NCI-H510A treated with DMSO at 0.1 percent for 48 hours (cell line): ENCODE data around the gene KRTAP4-7.
"Not testable (repeated sequence)": the region's sequence is repeated elsewhere in the genome, so short reads cannot be mapped to it uniquely, and the experiment has no call there.

Experiments
- DNase-seq: peaks from one replicate; lab custom pipeline; 2025; lab: John Stamatoyannopoulos, UW

Gene KRTAP4-7

GRCh38 chr17:41108728-41109386 lies 24.9 kb downstream of the KRTAP4-7 start:
- not testable (repeated sequence) for DNase-seq

DNA sequence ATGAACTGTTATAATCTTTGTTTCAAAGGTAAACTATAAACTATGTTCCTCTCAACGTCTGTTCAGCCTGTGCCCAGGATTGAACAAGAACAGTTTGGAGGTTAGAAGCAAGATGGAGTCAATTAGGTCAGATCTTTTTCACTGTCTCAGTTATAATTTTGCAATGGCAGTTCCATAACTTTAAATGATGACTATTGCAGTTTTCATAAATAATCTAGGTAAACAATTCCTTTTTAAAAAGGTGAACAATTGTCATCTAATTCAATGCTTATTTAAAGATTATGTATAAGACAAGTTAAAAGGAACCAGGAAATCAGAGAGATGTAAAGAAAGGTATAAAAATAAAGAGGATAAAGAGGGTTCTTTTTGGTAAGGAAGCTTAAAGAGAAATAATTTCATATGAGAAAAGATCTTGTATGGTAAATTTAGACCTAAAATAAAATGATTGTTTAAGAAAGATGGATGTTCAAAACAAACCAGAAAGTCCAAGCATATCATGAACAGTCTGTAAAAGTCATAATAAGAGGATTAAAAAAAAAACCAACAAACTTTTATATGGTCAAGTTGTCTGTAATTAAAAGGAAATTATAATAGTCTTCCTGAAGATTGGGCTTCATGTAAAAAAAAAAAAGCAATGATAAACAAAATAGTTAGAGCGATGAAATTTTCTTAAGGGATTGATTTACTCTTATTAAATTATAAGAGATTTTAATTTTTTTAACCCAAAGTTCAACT lies 27.4 kb downstream of the KRTAP4-7 start:
- no peak for DNase-seq

- DNase-seq: no peak
Measured at GRCh38 chr17:41116297-41116696, 32.3 kb downstream of the KRTAP4-7 start.

DNA sequence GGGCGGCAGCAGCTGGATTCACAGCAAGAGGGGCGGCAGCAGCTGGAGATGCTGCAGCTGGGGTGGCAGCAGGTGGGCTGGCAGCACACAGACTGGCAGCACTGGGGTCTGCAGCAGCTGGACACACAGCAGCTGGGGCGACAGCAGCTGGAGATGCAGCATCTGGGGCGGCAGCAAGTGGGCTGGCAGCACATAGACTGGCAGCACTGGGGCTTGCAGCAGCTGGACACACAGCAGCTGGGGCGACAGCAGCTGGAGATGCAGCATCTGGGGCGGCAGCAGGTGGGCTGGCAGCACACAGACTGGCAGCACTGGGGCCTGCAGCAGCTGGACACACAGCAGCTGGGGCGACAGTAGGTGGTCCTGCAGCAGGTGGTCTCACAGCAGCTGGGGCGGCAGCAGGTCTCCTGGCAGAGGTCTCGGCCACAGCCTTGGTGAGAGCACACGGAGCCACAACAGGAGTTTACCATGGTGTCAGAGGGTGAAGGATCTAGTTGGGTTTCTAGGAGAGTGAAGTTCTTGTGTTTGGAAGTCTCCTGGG lies 34.0 kb downstream of the KRTAP4-7 start, which contains the start of gene KRTAP4-11:
Gene KRTAP4-11 (minus strand): TSS at position 528 of the 541 bp plus-strand sequence. CDS start 58 bp downstream, at position 470.
- not testable (repeated sequence) for DNase-seq

- DNase-seq: no peak
Measured at GRCh38 chr17:41118721-41119120, 34.8 kb downstream of the KRTAP4-7 start.

GRCh38 chr17:41119696-41120690 lies 36.0 kb downstream of the KRTAP4-7 start:
- DNase-seq: not testable (repeated sequence)

DNA sequence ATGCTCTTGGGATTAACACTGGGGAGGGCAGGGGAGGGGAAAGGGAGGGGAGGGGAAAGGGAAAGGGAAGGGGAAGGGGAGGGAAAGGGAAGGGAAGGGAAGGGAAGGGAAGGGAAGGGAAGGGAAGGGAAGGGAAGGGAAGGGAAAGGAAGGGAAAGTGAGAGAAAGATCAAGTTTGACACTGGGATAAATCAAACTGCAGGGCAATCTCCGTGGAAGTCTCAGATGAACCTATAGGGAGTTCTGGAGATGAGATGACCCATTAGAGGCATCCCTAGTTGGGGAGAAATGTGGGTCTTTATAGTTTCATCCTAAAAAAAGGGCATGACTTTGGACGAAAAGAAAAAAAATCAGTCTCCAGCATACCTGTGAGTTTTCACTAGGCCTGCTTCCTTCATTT lies 37.8 kb downstream of the KRTAP4-7 start:
- no peak for DNase-seq

DNA sequence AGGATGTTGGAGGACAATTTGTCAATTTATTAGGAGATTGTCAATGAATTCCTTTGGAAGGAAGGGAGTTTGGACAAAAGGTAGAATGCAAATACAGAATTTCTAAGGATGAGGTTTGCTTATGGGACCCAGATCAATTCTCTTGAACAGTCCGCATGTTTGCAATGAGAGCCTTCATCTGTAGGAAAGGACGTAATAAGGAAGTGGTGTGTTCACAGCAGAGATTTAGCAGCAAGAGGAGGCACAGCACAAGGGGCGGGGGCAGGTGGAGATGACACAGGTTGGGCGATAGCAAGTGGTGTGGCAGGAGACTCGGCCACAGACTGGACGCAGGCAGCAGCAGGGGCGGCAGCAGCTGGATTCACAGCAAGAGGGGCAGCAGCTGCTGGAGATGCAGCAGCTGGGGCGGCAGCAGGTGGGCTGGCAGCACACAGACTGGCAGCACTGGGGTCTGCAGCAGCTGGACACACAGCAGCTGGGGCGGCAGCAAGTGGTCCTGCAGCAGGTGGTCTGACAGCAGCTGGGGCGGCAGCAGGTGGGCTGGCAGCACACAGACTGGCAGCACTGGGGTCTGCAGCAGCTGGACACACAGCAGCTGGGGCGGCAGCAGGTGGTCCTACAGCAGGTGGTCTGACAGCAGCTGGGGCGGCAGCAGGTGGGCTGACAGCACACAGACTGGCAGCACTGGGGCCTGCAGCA lies 39.5 kb downstream of the KRTAP4-7 start:
- not testable (repeated sequence) for DNase-seq

DNA sequence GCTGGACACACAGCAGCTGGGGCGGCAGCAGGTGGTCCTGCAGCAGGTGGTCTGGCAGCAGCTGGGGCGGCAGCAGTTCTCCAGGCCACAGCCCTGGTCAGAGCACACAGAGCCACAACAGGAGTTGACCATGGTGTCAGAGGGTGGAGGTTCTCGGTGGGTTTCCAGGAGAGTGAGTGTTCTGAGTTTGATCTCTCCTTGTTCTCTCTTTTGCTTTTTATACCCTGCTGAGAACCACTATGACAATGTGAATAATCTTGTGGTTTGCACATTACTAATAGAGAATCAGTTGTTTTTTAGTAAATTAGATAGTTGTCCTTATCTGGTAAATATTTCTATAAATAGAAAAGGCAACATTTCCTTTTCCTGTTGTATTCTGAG lies 40.0 kb downstream of the KRTAP4-7 start, which contains the start of gene KRTAP4-12:
Gene KRTAP4-12 (minus strand): TSS at position 192 of the 381 bp plus-strand sequence. CDS start 60 bp downstream, at position 132.
- DNase-seq: not testable (repeated sequence)

GRCh38 chr17:41125064-41125463 lies 41.1 kb downstream of the KRTAP4-7 start:
- DNase-seq: no peak

DNA sequence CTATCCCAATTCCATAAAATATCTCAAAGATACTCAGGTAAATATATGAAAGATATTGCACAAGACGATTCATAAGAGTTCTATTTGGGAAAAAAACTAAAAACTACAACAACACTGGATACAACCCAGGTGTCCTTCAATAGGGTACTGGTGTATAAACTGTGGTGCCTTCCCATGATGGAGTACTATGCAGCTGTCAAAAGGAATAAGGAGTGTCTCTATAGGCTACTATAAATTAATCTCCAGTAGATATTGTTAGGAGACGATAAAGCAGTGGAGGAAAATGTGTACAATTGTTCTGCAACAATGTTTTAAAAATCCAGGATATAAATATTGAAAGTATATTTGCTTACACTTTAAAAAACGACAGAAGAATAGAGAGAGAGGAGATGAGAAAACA lies 42.5 kb downstream of the KRTAP4-7 start:
- no peak for DNase-seq

DNA sequence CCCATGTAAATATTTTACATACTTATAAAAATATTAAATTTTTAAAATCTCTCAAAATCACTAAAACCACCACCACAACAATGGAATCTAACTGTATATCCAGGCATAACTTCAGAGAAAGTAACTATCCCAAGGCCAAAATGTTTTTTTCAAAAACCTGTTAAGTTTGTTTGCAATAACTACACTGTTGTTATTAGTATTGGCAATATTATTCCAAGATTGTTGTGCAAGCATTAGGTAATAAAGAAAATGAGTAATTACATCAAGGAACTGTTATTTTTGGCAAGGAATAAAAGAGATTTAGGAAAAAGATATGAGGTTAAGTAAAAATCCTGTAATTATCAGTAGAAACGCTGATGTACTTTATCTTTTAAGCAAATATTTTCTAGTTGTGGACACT lies 43.4 kb downstream of the KRTAP4-7 start:
- no peak for DNase-seq

DNA sequence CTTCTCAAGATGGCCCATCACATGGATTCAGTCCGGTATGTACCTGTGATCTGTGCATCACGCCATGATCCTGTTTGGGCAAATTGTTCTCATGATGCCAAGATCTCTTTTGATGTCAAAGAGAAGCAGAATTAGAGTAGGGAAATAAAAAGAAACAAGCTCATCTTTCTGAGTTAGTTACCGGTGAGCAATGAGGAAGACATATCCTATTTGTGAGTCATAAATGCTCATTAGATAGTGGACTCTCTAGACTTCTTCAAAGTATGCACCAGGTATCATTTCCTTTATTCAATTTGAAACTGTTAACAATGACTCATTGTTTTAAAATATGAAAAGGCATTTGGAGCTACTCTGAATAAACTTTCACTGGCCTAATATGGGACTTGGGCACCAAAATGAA lies 48.0 kb downstream of the KRTAP4-7 start:
- DNase-seq: no peak

DNA sequence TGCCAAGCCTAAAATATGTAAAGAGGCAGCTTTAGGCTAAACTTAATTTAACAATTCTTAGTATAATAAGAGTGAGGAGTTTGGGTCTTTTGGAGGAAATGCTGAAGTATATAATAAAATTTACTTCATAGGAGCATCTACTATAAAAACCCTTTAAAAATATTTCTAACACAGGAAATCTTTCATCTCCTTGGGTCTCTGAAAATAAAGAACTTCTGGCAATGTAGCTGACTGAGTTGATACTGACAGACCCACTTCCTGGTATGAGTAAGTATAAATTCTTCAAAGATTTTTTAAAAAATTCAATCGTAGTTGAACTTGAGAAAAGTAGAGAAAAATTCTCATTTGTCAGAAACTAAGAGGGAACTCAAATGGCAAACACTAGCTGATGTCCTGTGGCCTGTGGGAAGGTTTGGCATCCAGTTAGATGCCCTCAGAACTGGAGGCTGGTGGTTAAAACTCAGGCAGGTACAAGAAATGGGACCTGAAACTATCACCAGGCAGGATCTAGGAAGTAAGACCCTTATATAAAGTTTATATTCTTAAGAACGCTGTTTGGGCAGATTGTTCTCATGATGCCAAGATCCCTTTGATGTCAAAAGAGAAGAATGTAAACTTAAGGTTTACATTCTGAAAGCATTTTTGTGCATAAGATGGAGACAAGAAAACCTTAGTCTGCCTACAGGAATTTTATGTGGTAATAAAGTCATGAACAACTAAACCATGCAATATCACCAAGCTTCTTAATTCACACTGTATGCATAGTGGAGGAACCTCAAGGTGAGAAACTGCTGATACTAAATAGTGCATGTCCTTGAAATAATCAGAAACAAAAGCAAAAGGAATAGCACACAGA lies 50.2 kb downstream of the KRTAP4-7 start:
- no peak for DNase-seq
